Measurements from ENCODE around the gene EXTL2.
"Not testable (repeated sequence)": the region's sequence is repeated elsewhere in the genome, so short reads cannot be mapped to it uniquely, and the experiment has no call there.

Gene EXTL2

GRCh38 chr1:100894603-100895539 lies at the start of gene EXTL2:
Gene EXTL2 (minus strand): TSS chr1:100894842. CDS start chr1:100888757, 6,085 bp downstream.
- Histone ChIP-seq H3K27me3 (ENCODE audit: insufficient read depth, low read length) (no peaks in the 10 kb centered on the region), H3K79me2 (ENCODE audit: control insufficient read depth, insufficient read depth, low read length, unreplicated experiment) (peaks cover 63% of the 10 kb centered on the region), H3K36me3 (ENCODE audit: insufficient read depth, low read length) (peaks cover 15% of the 10 kb centered on the region; the same call in 1 of the 2 replicates), H3K27ac (ENCODE audit: low read depth, low read length) (peak within 1 kb of the TSS; percentile 93), H2AFZ (ENCODE audit: low read length, unreplicated experiment) (peak within 1 kb of the TSS; percentile 78), H3K4me1 (ENCODE audit: control insufficient read depth, insufficient read depth, low read length, unreplicated experiment) (peaks cover 32% of the 10 kb centered on the region), H3K4me3 (ENCODE audit: low read depth, low read length) (peak within 1 kb of the TSS; percentile 94)

- Histone ChIP-seq H3K27ac (ENCODE audit: low read depth, low read length) (no peak overlapping the region), H3K36me3 (ENCODE audit: insufficient read depth, low read length) (peaks cover 28% of the 10 kb centered on the region), H3K27me3 (ENCODE audit: insufficient read depth, low read length) (no peaks in the 10 kb centered on the region), H3K4me1 (ENCODE audit: control insufficient read depth, insufficient read depth, low read length, unreplicated experiment) (peaks cover 5% of the 10 kb centered on the region), H3K4me3 (ENCODE audit: low read depth, low read length) (no peak overlapping the region), H2AFZ (ENCODE audit: low read length, unreplicated experiment) (no peak overlapping the region), H3K79me2 (ENCODE audit: control insufficient read depth, insufficient read depth, low read length, unreplicated experiment) (no peaks in the 10 kb centered on the region)
These were observed 48.9 kb upstream of the EXTL2 start for GRCh38 chr1:100943533-100943932.

- H3K36me3 ChIP-seq (ENCODE audit: insufficient read depth, low read length), result peaks cover 36% of the 10 kb centered on the region
These were observed 47.8 kb upstream of the EXTL2 start for GRCh38 chr1:100942304-100943046.

GRCh38 chr1:100941580-100942216 lies 47.1 kb upstream of the EXTL2 start:
- Histone ChIP-seq H3K4me3 (ENCODE audit: low read depth, low read length) (no peak overlapping the region), H3K27ac (ENCODE audit: low read depth, low read length) (no peak overlapping the region), H3K36me3 (ENCODE audit: insufficient read depth, low read length) (peaks cover 41% of the 10 kb centered on the region), H3K79me2 (ENCODE audit: control insufficient read depth, insufficient read depth, low read length, unreplicated experiment) (no peaks in the 10 kb centered on the region), H2AFZ (ENCODE audit: low read length, unreplicated experiment) (no peak overlapping the region), H3K4me1 (ENCODE audit: control insufficient read depth, insufficient read depth, low read length, unreplicated experiment) (peaks cover 5% of the 10 kb centered on the region), H3K27me3 (ENCODE audit: insufficient read depth, low read length) (no peaks in the 10 kb centered on the region)

More at GRCh38 chr1:100942304-100943046, 47.8 kb upstream of the EXTL2 start:
- H3K4me1 ChIP-seq (ENCODE audit: control insufficient read depth, insufficient read depth, low read length, unreplicated experiment), result peaks cover 5% of the 10 kb centered on the region
- H2AFZ ChIP-seq (ENCODE audit: low read length, unreplicated experiment), result no peak overlapping the region
- H3K27ac ChIP-seq (ENCODE audit: low read depth, low read length), result no peak overlapping the region
- no peak overlapping the region for H3K4me3 ChIP-seq (ENCODE audit: low read depth, low read length)
- no peaks in the 10 kb centered on the region for H3K27me3 ChIP-seq (ENCODE audit: insufficient read depth, low read length)
- no peaks in the 10 kb centered on the region for H3K79me2 ChIP-seq (ENCODE audit: control insufficient read depth, insufficient read depth, low read length, unreplicated experiment)

DNA sequence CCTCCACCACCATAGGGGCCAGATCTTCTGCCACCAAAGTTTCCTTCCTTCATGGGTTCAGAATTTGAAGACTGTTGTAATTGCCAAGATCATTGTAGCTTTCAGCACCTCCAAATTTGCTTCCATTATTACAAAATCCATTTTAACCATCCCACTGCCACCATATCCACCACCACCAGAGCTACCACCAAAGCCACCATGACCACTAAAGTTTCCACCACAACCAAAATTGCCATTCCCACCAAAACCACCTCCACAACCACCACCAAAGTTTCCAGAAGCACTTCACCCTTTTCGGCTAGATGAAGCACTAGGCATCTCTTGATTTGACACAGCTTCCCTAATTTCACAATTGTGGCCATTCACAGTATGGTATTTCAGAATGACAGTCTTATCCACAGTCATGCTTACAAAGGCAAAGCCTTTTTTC lies 46.5 kb upstream of the EXTL2 start:
- H3K4me1 ChIP-seq (ENCODE audit: control insufficient read depth, insufficient read depth, low read length, unreplicated experiment), result peaks cover 5% of the 10 kb centered on the region
- H3K36me3 ChIP-seq (ENCODE audit: insufficient read depth, low read length), result peaks cover 47% of the 10 kb centered on the region
- no peaks in the 10 kb centered on the region for H3K79me2 ChIP-seq (ENCODE audit: control insufficient read depth, insufficient read depth, low read length, unreplicated experiment)
- no peaks in the 10 kb centered on the region for H3K27me3 ChIP-seq (ENCODE audit: insufficient read depth, low read length)
- H3K27ac ChIP-seq (ENCODE audit: low read depth, low read length), result no peak overlapping the region
- H2AFZ ChIP-seq (ENCODE audit: low read length, unreplicated experiment), result no peak overlapping the region
- no peak overlapping the region for H3K4me3 ChIP-seq (ENCODE audit: low read depth, low read length)

DNA sequence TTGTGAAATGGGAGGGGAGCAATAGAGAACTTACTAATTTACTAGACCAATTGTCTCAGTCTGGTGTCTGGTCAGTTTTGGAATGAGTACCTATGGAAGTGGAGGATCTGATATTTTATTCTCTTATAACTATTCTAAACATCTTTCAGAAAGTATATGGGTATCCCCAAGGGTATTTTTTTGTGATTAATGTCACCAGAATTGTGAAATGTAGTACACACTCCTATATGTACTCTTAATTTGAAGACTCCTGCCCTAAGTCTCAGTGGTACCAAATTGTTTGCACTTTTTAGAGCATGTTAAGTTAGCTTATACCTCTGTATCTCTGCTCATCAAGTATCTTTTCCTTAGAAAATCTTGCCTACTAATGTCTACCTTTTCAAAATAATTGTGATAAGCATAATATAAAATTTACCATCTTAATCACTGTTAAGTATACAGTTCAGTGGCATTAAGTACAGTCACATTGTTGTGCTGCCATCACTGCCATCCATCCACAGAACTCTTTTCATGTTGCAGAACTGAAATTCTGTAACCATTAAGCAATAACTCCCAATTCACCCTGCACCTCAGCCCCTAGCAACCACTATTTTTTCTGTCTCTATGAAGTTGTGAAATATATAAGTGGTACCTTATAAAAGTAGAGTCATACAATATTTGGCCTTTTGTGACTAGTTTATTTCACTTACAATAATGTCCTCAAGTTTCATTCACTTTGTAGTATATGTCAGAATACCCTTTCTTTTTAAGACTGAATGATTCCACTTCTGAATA lies 41.7 kb upstream of the EXTL2 start:
- peaks cover 36% of the 10 kb centered on the region for H3K36me3 ChIP-seq (ENCODE audit: insufficient read depth, low read length)
- no peaks in the 10 kb centered on the region for H3K4me1 ChIP-seq (ENCODE audit: control insufficient read depth, insufficient read depth, low read length, unreplicated experiment)
- H3K27ac ChIP-seq (ENCODE audit: low read depth, low read length), result no peak overlapping the region
- no peaks in the 10 kb centered on the region for H3K27me3 ChIP-seq (ENCODE audit: insufficient read depth, low read length)
- no peaks in the 10 kb centered on the region for H3K79me2 ChIP-seq (ENCODE audit: control insufficient read depth, insufficient read depth, low read length, unreplicated experiment)
- no peak overlapping the region for H3K4me3 ChIP-seq (ENCODE audit: low read depth, low read length)
- H2AFZ ChIP-seq (ENCODE audit: low read length, unreplicated experiment), result no peak overlapping the region

DNA sequence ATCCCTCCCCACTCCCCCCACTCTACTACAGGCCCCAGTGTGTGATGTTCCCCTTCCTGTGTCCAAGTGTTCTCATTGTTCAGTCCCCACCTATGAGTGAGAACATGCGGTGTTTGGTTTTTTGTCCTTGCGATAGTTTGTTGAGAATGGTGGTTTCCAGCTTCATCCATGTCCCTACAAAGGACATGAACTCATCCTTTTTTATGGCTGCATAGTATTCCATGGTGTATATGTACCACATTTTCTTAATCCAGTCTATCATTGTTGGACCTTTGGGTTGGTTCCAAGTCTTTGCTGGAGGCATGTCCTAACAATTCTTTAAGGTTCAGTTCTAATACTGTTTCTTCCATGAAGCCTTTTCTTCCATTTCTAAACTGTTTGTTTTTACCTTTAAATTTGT lies 38.9 kb upstream of the EXTL2 start:
- H3K4me3 ChIP-seq (ENCODE audit: low read depth, low read length); H2AFZ ChIP-seq (ENCODE audit: low read length, unreplicated experiment); H3K4me1 ChIP-seq (ENCODE audit: control insufficient read depth, insufficient read depth, low read length, unreplicated experiment); H3K27me3 ChIP-seq (ENCODE audit: insufficient read depth, low read length); H3K79me2 ChIP-seq (ENCODE audit: control insufficient read depth, insufficient read depth, low read length, unreplicated experiment); H3K27ac ChIP-seq (ENCODE audit: low read depth, low read length): not testable (repeated sequence)
- peaks cover 33% of the 10 kb centered on the region for H3K36me3 ChIP-seq (ENCODE audit: insufficient read depth, low read length)

- peaks cover 3% of the 10 kb centered on the region for H3K79me2 ChIP-seq (ENCODE audit: control insufficient read depth, insufficient read depth, low read length, unreplicated experiment)
- H3K36me3 ChIP-seq (ENCODE audit: insufficient read depth, low read length), result peaks cover 17% of the 10 kb centered on the region
- no peak overlapping the region for H3K27ac ChIP-seq (ENCODE audit: low read depth, low read length)
- no peak overlapping the region for H3K4me3 ChIP-seq (ENCODE audit: low read depth, low read length)
- H2AFZ ChIP-seq (ENCODE audit: low read length, unreplicated experiment), result no peak overlapping the region
- no peaks in the 10 kb centered on the region for H3K4me1 ChIP-seq (ENCODE audit: control insufficient read depth, insufficient read depth, low read length, unreplicated experiment)
- H3K27me3 ChIP-seq (ENCODE audit: insufficient read depth, low read length), result no peaks in the 10 kb centered on the region
These were observed 37.1 kb upstream of the EXTL2 start for GRCh38 chr1:100931716-100932115.

GRCh38 chr1:100930494-100930893 lies 35.9 kb upstream of the EXTL2 start:
- no peaks in the 10 kb centered on the region for H3K27me3 ChIP-seq (ENCODE audit: insufficient read depth, low read length)
- no peaks in the 10 kb centered on the region for H3K4me1 ChIP-seq (ENCODE audit: control insufficient read depth, insufficient read depth, low read length, unreplicated experiment)
- peaks cover 21% of the 10 kb centered on the region for H3K36me3 ChIP-seq (ENCODE audit: insufficient read depth, low read length)
- H3K27ac ChIP-seq (ENCODE audit: low read depth, low read length), result no peak overlapping the region
- H3K79me2 ChIP-seq (ENCODE audit: control insufficient read depth, insufficient read depth, low read length, unreplicated experiment), result peaks cover 3% of the 10 kb centered on the region
- H3K4me3 ChIP-seq (ENCODE audit: low read depth, low read length), result no peak overlapping the region
- H2AFZ ChIP-seq (ENCODE audit: low read length, unreplicated experiment), result no peak overlapping the region

- H3K4me3 ChIP-seq (ENCODE audit: low read depth, low read length), result no peak overlapping the region
- H3K27ac ChIP-seq (ENCODE audit: low read depth, low read length), result no peak overlapping the region
- peaks cover 3% of the 10 kb centered on the region for H3K79me2 ChIP-seq (ENCODE audit: control insufficient read depth, insufficient read depth, low read length, unreplicated experiment)
- H3K4me1 ChIP-seq (ENCODE audit: control insufficient read depth, insufficient read depth, low read length, unreplicated experiment), result peaks cover 6% of the 10 kb centered on the region
- H3K36me3 ChIP-seq (ENCODE audit: insufficient read depth, low read length), result peaks cover 29% of the 10 kb centered on the region
- no peak overlapping the region for H2AFZ ChIP-seq (ENCODE audit: low read length, unreplicated experiment)
- H3K27me3 ChIP-seq (ENCODE audit: insufficient read depth, low read length), result no peaks in the 10 kb centered on the region
These were observed 33.5 kb upstream of the EXTL2 start for GRCh38 chr1:100928128-100928527.
